IPS-NIHi11 (cell line): ENCODE measurements around the gene FANCB.

Source experiments
- DNase-seq: peaks from one replicate; pipeline ENCODE4 v3.0.0; 2012; ENCODE audit warnings: mixed read lengths, low spot score

The FANCB gene

DNA sequence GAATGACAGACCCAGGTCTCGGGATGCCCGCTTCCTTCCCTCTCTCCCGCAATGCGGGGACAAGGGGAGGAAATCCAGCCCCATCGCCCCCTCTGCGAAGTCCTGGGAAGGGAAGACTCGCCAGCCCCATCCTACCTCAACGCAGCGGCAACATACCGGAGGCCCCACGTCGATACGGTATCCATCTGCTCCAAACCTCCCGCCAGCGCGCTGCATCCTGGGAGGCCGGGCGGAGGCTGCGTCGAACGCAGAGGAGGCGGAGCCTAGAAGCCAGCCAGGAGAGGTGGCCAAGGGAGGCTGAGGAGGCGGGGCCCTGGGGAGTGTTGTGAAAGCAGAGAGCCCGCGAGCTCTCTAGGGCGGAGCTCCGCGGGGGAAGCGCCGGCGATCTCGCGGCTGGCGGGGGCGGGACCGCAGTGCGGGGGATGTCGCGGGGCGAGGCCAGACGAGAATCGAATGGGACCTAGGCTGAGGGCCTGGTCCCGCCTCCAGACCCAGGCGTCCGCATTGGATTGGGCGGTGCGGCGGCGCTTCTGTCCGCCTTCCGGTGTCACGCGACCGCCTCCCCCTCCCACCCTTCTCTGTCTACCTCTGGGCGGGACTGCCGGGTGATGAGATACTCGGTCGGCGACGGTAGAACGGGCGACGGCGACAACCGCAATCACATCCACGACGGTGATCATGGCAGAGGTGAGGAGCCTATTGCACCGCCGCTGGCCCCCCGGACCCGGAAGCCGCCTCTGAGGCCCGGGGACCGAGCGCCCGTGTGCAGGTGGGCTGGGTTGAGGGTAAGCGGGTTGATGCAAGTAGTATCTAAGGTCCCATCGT is at the start of gene FANCB, which contains the start of gene MOSPD2:
Gene FANCB (minus strand): TSS at position 219 of the 825 bp plus-strand sequence. CDS start 7,559 bp downstream, outside the sequence.
Gene MOSPD2 (plus strand): TSS at position 571 of the 825 bp plus-strand sequence. CDS start 108 bp downstream, at position 679.
- DNase-seq: peak; percentile 88

- DNase-seq: no peak
Observed at GRCh38 chrX:14922437-14922836, 49.6 kb upstream of the FANCB start.

GRCh38 chrX:14920196-14920595 is 47.3 kb upstream of the FANCB start:
- DNase-seq: no peak

DNA sequence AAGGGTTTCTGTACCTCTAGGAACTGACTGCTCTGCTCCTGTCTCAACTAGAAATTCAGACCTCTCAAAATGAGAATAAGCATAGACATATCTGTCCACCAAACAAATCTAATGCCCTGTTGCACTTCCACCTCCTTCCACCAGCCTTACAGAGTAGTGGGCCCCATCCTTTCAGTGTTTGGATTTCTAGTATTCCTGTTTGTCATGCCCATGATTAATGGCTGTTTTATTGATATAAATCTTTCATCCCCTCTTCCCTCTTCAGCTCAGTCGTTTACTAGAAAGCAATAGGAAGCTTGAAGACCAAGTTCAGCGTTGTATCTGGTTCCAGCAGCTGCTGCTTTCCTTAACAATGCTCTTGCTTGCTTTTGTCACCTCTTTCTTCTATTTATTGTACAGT is 46.5 kb upstream of the FANCB start:
- no peak for DNase-seq

DNA sequence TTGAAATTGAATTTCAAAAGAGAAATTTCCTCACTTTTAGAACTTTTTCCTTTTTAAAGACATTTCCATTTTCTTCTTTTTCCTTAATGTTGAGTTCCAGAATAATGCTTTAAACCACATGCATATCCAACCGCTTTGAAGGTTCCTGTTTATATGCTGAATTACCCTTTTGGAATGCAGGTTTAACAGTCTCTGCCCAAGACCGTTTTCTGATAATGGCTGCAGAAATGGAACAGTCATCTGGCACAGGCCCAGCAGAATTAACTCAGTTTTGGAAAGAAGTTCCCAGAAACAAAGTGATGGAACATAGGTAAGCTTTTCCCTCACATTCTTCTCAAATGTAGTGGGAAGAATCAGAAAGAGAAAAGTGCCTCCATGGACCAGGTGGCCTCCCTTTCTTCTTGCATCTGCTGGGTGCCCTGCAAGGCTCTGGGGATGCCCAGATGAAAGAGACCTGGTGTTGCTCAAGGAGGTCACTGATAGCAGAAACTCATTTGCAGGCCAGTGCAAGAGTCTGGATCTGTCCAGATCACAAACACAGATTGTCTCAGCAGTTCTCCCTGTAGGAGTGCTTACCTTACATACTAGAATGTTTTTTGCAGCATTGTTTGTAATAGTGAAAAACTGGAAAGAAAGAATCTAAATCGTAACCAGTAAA is 43.3 kb upstream of the FANCB start:
- no peak for DNase-seq

DNA sequence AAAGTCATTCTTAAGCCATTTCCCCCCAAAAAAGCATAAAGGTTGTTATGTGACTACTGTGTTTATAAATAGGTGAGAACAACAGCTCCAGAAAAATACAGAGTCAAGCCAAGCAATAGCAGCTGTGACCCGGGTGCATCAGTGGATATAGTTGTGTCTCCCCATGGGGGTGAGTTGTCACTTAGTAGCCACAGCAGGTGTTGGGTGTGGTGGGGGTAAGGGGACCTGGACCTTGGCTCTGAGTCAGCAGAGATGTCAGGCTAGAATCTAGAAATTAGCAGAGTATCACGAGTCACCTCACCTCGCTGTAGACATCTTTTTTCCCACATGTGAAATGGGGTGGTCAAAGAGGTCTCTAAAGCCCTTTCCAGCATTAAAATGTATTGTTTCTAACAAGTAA is 42.7 kb upstream of the FANCB start:
- no peak for DNase-seq

DNA sequence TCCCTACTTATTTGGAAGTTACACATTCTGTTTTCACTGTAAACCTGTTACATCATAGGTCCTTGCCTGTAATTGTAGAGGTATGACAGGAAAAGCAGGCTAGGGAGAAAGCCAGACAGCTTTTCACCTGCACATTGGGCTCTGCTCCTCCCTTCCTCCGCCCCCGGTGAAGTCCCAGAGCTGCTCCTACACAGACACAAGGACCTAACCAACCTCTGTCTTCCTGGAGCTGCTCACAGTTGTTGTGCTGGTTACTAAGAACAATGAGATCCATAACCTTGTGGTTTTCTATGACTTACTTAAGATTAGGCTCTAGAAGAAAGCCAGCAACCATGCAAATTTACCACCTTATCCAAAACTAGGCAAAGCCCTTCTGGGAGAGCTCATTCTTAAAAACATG is 40.4 kb upstream of the FANCB start:
- no peak for DNase-seq

GRCh38 chrX:14903891-14904290 is 31.0 kb upstream of the FANCB start:
- DNase-seq: no peak

DNA sequence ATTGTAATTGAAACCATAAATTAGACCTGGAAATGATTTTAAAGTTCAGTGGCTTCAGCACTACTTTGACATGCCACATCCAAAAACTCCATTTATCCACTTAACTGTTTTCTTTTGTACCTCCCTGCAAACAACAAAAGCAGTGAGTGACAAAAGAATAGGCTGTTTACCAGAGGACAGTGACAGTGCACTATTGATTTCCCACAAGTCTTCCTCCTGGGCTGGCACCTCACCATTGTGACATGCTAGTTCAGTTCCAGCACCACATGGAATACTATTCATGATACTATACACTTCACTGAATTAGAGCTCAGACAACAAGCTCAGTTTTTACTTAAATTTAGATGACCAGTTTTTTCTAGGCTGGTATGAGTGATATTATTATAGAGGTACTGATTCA is 29.7 kb upstream of the FANCB start:
- no peak for DNase-seq

- peak; percentile 6 for DNase-seq
Observed at GRCh38 chrX:14899607-14900006, 26.7 kb upstream of the FANCB start.

DNA sequence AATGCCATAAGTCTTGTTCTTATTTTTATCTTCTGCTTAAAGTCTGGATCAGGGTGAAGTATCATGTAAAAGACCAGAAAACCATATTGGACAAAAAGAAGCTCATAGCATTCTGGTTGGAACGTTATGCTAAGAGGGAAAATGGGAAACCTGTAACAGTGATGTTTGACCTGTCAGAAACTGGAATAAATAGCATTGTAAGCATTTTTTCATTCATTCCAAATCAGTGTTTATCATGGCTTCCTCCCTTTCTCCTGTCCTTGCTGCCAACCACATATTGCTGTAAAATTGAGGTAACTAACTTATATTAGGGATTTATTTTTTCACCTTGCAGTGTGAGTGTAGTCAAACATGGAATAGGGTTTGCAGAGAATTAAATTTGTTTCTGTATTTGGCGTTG is 24.2 kb upstream of the FANCB start:
- no peak for DNase-seq

GRCh38 chrX:14896273-14896672 is 23.4 kb upstream of the FANCB start:
- DNase-seq: no peak

- no peak for DNase-seq
Observed at GRCh38 chrX:14886252-14886651, 13.4 kb upstream of the FANCB start.

- no peak for DNase-seq
Observed at GRCh38 chrX:14884714-14885113, 11.8 kb upstream of the FANCB start.

DNA sequence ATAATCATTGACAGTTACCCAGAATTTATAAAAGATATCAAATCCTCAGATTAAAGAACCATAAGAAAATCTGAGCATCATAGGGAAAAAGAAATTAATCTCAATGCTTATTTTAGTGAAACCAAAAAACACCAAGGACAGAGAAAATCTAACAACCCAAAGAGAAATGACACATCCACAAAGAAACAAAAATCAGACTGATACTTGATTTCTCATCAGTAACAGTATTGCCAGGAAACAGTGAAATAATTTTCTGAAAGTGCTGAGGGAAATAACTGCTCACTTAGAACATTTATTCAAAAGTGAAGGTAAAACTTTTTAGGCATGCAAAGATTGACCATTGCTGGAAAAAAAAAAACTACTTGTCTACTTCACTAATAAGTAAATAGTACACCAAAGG is 11.0 kb upstream of the FANCB start:
- DNase-seq: no peak

DNA sequence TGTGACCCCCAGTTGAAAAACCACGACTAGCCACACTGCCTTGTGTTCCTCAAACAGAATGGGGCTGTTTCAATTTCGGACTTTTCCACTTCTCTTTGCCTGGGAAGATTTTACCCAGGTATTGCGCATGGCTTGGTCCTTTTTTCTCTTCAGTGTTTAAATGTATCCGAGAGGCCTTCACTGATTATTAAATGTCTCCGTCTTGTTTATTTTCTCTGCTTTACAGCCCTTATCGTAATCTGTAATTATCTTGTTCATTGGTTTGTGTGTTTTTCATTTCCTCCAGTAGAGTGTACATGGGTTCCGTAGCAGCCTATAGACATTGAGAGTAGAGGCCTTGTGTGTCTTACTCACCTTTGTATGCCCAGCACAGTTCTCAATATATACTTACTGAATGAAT is 2.8 kb upstream of the FANCB start:
- no peak for DNase-seq

DNA sequence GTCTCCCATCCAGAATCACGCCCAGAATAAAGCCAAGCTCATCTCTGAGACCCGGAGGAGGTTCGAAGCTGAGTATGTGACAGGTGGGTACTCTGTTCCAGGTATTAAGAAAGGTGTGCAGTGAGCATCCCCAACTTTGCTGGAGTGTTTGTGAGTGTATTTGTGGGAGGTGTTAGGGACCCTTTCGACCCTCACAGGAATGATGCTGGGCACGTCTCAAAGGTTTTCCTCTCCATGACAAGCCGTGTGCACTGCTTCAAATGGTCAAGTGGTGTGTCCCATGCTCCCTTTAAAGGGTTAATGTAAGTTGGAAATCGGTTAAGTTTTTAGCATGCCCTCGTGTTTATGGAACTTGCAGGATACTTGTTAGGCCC is 794 bp upstream of the FANCB start:
- no peak for DNase-seq

GRCh38 chrX:14872355-14872754 is 514 bp downstream of the FANCB start:
- no peak for DNase-seq

GRCh38 chrX:14871767-14872166 is 1.1 kb downstream of the FANCB start:
- DNase-seq: no peak

GRCh38 chrX:14865201-14865600 is 7.7 kb downstream of the FANCB start:
- DNase-seq: no peak

GRCh38 chrX:14864631-14865030 is 8.2 kb downstream of the FANCB start:
- no peak for DNase-seq

- DNase-seq: no peak
Observed at GRCh38 chrX:14851526-14851925, 21.3 kb downstream of the FANCB start.

DNA sequence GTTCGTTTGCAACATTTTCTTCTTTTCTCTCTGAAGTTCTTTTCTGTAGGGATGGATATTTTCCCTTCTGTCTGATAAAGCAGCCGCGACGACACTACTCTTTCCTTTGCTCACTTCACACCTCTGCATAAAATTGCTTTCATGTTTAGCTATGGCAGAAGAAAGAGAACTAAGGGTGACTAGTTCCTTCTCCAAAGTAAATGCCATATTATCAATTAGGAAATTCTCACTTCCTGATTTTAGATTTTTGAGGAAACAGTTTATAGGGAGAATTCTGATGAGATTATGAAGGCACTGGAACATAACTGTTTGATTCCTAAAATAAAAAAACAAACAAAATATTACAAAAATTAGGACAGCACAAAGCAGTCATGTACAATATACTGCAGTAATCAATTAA is 29.2 kb downstream of the FANCB start:
- no peak for DNase-seq

DNA sequence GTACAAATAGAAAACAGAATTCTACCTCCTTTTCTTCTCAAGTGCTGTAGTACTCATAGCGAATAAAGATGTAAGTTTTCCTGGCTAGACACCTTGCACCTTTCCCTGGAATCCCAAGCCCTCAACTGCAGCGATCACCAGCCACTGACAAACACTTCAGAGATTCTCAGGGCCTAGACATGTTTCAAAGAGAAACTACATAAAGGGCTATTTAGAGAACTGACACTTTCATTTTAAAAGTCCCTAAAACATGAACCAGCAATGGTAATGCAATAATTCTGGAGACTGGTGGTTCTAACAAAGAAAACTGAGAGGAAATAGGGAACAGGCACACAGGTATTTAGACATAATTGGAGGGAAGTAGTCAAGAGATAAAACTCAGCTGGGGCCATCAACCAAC is 35.7 kb downstream of the FANCB start:
- no peak for DNase-seq
